Activated CD8-positive, alpha-beta memory T cell treated with anti-CD3 and anti-CD28 coated beads, Interleukin-2, amount 50 U/mL, for 1 hour (primary cell): Measurements from ENCODE around the gene CCDC30.

Experiments used
- DNase-seq: peaks from one replicate; pipeline ENCODE4 v3.0.0-alpha.2; 2020; ENCODE audit errors: extremely low read depth

The CCDC30 gene

GRCh38 chr1:42690477-42691156 lies 227.5 kb downstream of the CCDC30 start:
- no peak for DNase-seq

DNA sequence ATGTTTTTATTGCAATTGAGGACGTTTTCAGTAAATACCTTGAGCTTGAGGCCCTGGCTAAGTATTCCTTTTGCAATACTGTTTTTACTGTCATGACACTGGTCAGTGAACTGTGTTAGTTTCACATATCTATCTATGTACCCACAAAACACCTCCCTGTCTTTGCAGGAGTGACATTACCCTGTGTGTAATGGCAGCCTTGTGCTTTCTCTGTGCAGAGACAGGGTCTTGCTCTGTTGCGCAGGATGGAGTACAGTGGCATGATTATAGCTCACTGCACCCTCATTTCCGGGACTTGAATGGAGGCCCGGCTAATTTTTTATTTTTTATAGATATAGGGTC lies 228.0 kb downstream of the CCDC30 start:
- DNase-seq = no peak

DNA sequence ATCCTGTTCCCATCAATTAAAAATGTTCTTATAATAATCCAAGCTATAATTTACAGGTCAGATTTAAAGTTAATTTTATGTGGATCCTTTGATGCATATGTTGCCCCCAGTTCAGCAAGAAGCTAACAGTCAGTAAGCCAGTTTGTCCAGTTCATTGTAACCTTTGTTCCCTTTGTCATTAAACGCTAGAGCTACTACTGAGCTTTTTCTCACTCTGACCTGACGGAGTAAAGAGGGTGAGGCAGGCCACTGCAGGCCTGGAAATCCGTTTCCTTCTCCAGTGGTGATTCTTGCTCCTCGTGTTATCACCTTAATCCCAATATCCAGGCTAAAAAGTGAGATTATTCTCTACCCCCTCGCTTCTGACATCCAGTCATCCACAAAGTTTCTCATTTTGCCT lies 229.4 kb downstream of the CCDC30 start:
- DNase-seq = no peak

GRCh38 chr1:42692911-42693310 lies 229.8 kb downstream of the CCDC30 start:
- DNase-seq = no peak

GRCh38 chr1:42698081-42698813 lies 235.2 kb downstream of the CCDC30 start:
- DNase-seq = no peak

DNA sequence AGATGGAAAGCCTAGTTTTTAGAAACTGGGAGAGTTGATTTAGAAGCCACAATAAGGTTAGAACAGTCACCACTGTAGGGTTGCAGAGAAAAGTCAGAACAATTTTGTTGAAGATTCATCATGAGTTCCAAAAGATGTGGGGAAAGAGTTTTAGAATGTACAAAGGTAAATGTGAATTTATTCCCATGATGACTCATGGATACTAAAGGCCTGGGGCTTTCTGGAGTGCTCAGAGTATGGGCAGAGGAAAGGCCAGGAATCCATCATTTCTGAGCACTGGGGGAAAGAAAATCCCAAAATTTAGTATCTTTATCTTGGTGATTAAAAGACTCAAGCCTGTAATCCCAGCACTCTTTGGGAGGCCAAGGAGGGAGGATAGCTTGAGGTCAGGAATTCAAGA lies 236.9 kb downstream of the CCDC30 start:
- no peak for DNase-seq

- no peak for DNase-seq
These were observed 240.9 kb downstream of the CCDC30 start for GRCh38 chr1:42703888-42704464.
